Parathyroid adenoma (tissue), 2 donors: ENCODE data around the gene XPC.
"Not testable (repeated sequence)": the region's sequence is repeated elsewhere in the genome, so short reads cannot be mapped to it uniquely, and the experiment has no call there.

Experiments
- H2AFZ ChIP-seq: fragments of 300-600 bp; sonication (generic); one replicate; pipeline ENCODE4 v1.7.0; 2017; ENCODE audit warnings: antibody characterized with exemption, mild to moderate bottlenecking
- H3K27ac ChIP-seq: fragments of 300-600 bp; sonication (generic); one replicate; pipeline ENCODE4 v1.7.0; 2017
- H3K27me3 ChIP-seq: fragments of 300-600 bp; sonication (generic); one replicate; pipeline ENCODE4 v1.7.0; 2017; ENCODE audit warnings: low read length; ENCODE audit not compliant: control insufficient read depth, insufficient read depth
- H3K36me3 ChIP-seq: fragments of 300-600 bp; sonication (generic); one replicate; pipeline ENCODE4 v1.7.0; 2017; ENCODE audit warnings: low read length; ENCODE audit not compliant: control insufficient read depth, insufficient read depth
- H3K4me1 ChIP-seq: fragments of 300-600 bp; sonication (generic); one replicate; pipeline ENCODE4 v1.7.0; 2017; ENCODE audit warnings: control low read depth
- H3K4me2 ChIP-seq: fragments of 300-600 bp; sonication (generic); one replicate; pipeline ENCODE4 v1.7.0; 2017; ENCODE audit warnings: low read length
- H3K4me3 ChIP-seq: fragments of 300-600 bp; sonication (generic); one replicate; pipeline ENCODE4 v1.7.0; 2017; ENCODE audit warnings: low read depth, low read length
- H3K79me2 ChIP-seq: fragments of 300-600 bp; sonication (generic); one replicate; pipeline ENCODE4 v1.7.0; 2017; ENCODE audit warnings: control low read depth
- H3K9ac ChIP-seq: fragments of 300-600 bp; sonication (generic); one replicate; pipeline ENCODE4 v1.7.0; 2017; ENCODE audit warnings: mild to moderate bottlenecking
- H3K9me3 ChIP-seq: fragments of 300-600 bp; sonication (generic); one replicate; pipeline ENCODE4 v1.7.0; 2017; ENCODE audit warnings: low read length; ENCODE audit not compliant: control insufficient read depth
- TF ChIP-seq, protein P1 (sequence below): fragments of 300-600 bp; sonication (generic); IDR thresholded peaks from one replicate; pipeline ENCODE4 v1.7.0; 2017; ENCODE audit warnings: antibody characterized with exemption, mild to moderate bottlenecking
- donor health status: primary hyperparathyroidism.

XPC gene

DNA sequence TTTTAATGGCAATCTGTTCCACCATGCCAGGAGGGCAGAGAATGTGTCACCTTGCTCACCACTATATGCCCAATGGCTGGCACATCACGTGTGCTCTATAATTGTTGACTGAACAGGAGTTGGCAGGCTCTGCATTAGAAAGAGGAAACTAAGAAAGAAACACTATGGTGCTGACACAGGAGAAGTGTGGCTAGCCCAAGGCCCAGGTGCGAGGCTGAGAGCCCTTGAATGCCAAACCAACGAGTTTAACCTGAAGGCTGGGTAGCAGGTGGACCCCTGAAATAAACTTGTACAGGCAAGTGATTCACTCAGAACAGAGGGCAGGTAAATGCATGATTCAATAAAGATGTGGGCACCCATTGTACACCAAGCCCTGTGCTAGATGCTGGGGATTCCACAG, 56.1 kb downstream of the XPC start:
- Histone ChIP-seq H3K9ac (no peak overlapping the region), H3K27ac (peak overlapping the region; percentile 84), H3K4me2 (no peak overlapping the region), H2AFZ (no peak overlapping the region), H3K9me3 (no peaks in the 10 kb centered on the region), H3K4me1 (peaks cover 60% of the 10 kb centered on the region), H3K27me3 (no peaks in the 10 kb centered on the region), H3K79me2 (peaks cover 11% of the 10 kb centered on the region), H3K36me3 (no peaks in the 10 kb centered on the region), H3K4me3 (no peak overlapping the region)
- TF ChIP-seq, protein P1, sequence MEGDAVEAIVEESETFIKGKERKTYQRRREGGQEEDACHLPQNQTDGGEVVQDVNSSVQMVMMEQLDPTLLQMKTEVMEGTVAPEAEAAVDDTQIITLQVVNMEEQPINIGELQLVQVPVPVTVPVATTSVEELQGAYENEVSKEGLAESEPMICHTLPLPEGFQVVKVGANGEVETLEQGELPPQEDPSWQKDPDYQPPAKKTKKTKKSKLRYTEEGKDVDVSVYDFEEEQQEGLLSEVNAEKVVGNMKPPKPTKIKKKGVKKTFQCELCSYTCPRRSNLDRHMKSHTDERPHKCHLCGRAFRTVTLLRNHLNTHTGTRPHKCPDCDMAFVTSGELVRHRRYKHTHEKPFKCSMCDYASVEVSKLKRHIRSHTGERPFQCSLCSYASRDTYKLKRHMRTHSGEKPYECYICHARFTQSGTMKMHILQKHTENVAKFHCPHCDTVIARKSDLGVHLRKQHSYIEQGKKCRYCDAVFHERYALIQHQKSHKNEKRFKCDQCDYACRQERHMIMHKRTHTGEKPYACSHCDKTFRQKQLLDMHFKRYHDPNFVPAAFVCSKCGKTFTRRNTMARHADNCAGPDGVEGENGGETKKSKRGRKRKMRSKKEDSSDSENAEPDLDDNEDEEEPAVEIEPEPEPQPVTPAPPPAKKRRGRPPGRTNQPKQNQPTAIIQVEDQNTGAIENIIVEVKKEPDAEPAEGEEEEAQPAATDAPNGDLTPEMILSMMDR, result no peak

GRCh38 chr3:14121859-14122258, 56.5 kb downstream of the XPC start:
- Histone ChIP-seq H3K4me1 (peaks cover 60% of the 10 kb centered on the region), H3K4me2 (no peak overlapping the region), H3K4me3 (no peak overlapping the region), H3K9me3 (no peaks in the 10 kb centered on the region), H2AFZ (no peak overlapping the region), H3K36me3 (no peaks in the 10 kb centered on the region), H3K79me2 (peaks cover 11% of the 10 kb centered on the region), H3K9ac (no peak overlapping the region), H3K27me3 (no peaks in the 10 kb centered on the region), H3K27ac (peak overlapping the region; percentile 84)
- TF ChIP-seq, protein P1, result no peak

DNA sequence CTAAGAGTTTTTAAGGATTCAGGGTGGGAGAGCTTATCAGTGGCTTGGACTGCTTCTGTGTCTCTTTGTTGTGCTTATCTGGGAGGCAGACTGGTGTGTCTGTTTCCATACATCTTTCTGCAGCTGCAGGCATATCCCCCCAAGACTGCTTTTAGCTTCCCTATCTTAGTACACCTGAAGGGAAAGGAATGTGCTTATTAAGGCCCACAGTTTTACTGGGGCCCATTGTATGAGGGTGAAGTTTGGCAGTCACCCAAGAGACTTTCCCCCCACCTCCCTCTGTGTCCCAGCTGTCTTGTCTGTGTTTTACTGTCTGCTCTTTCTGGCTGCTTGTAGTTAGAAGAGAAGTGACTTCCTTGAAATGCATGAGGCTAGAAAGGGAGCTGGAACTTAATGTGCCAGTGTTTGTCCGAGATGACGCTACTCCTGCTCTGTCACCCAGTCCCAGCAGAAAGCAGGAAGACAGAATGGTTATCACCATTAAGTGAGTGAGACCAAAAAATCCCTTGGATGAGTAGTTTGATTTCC, 57.4 kb downstream of the XPC start:
- H3K4me1 ChIP-seq, result peaks cover 51% of the 10 kb centered on the region
- H3K36me3 ChIP-seq, H3K4me3 ChIP-seq, H3K4me2 ChIP-seq, H3K9me3 ChIP-seq, H3K9ac ChIP-seq, H3K27me3 ChIP-seq, H2AFZ ChIP-seq: not testable (repeated sequence)
- peaks cover 11% of the 10 kb centered on the region for H3K79me2 ChIP-seq
- H3K27ac ChIP-seq, result peak overlapping the region; percentile 84

DNA sequence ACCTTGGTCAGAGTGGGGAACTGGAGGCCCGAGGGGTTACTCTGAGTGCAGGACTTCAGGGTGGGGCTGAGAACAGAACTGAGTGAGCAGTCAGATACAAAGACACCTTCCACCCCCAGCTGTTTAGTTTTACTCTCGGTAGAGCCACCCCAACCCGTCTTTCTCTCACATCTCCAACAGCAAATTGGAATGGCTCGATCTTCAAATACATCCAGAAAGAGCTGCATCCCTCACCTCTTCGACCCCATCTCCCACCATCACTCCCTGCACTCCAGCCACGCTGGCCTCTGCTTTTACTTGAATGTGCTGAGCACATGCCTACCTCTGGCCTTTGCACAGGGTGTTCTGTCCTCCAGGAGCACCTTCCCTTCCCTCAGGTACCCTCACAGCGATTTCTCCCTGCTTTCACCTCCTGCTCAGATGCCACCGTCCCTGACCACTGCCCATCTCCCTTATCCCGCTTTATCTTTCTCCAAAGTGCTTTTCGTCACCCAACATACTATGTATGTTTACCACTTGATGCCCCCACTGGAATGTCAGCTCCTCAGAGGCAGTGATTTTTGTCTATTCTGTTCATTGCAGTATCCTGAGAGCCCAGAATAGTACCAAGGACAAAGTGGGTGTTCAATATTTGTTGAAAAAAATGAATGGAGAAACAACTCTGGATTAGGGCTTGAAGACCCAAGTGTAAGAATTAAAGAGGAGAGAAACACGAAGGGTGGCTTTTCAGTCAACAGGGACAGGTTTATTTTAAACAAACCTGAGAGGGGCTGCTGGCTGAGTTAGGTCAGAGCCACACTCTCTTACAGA, 58.1 kb downstream of the XPC start:
- Histone ChIP-seq H3K4me1 (peaks cover 51% of the 10 kb centered on the region), H2AFZ (no peak overlapping the region), H3K9ac (no peak overlapping the region), H3K27me3 (no peaks in the 10 kb centered on the region), H3K27ac (peak overlapping the region; percentile 84), H3K9me3 (no peaks in the 10 kb centered on the region), H3K4me2 (no peak overlapping the region), H3K79me2 (peaks cover 11% of the 10 kb centered on the region), H3K4me3 (no peak overlapping the region), H3K36me3 (no peaks in the 10 kb centered on the region)
- TF ChIP-seq, protein P1, result no peak

GRCh38 chr3:14119651-14120050, 58.8 kb downstream of the XPC start:
- Histone ChIP-seq H3K27me3 (no peaks in the 10 kb centered on the region), H3K36me3 (no peaks in the 10 kb centered on the region), H2AFZ (no peak overlapping the region), H3K9me3 (no peaks in the 10 kb centered on the region), H3K4me2 (no peak overlapping the region), H3K79me2 (peaks cover 11% of the 10 kb centered on the region), H3K4me1 (peaks cover 51% of the 10 kb centered on the region), H3K27ac (peak overlapping the region; percentile 84), H3K9ac (no peak overlapping the region), H3K4me3 (no peak overlapping the region)
- TF ChIP-seq, protein P1, result no peak
